ENCODE measurements around the gene FASTKD3.

GRCh38 chr5:7856855-7857254 lies 12.0 kb downstream of the FASTKD3 start:
- TF ChIP-seq CTCF (IDR thresholded peaks at IDR 0.05; ENCODE audit: low read depth, low read length) (peak; percentile 95), POLR2A (IDR thresholded peaks at IDR 0.05; ENCODE audit: extremely low read depth, insufficient read length) (no peak)

Measured in NB4 (cell line).